IPS-20b (cell line): ENCODE measurements around the gene SMIM33.

Experiments
- H3K27ac ChIP-seq: one replicate; pipeline ENCODE4 v1.5.1; 2013; ENCODE audit warnings: low read length
- H3K27me3 ChIP-seq: 2 replicates; pipeline ENCODE4 v1.6.1; 2013; ENCODE audit warnings: mild to moderate bottlenecking, low read length, inconsistent platforms; ENCODE audit not compliant: insufficient read depth
- H3K36me3 ChIP-seq: 2 replicates; pipeline ENCODE4 v1.6.1; 2013; ENCODE audit warnings: low read depth, mild to moderate bottlenecking, inconsistent platforms, low read length, moderate library complexity; ENCODE audit not compliant: insufficient read depth
- H3K4me1 ChIP-seq: 2 replicates; pipeline ENCODE4 v1.6.1; 2013; ENCODE audit warnings: mild to moderate bottlenecking, control low read depth, inconsistent platforms, low read length, moderate library complexity; ENCODE audit not compliant: insufficient read depth
- H3K4me3 ChIP-seq: 2 replicates; pipeline ENCODE4 v1.5.1; 2013; ENCODE audit warnings: mild to moderate bottlenecking, low read length, inconsistent platforms
- H3K9ac ChIP-seq: 2 replicates; pipeline ENCODE4 v1.6.1; 2013; ENCODE audit warnings: low read depth, mild to moderate bottlenecking, inconsistent platforms, low read length, moderate library complexity
- H3K9me3 ChIP-seq: 2 replicates; pipeline ENCODE4 v1.6.1; 2013; ENCODE audit warnings: mild to moderate bottlenecking, low read depth, low read length, inconsistent platforms; ENCODE audit not compliant: insufficient read depth

SMIM33 gene

DNA sequence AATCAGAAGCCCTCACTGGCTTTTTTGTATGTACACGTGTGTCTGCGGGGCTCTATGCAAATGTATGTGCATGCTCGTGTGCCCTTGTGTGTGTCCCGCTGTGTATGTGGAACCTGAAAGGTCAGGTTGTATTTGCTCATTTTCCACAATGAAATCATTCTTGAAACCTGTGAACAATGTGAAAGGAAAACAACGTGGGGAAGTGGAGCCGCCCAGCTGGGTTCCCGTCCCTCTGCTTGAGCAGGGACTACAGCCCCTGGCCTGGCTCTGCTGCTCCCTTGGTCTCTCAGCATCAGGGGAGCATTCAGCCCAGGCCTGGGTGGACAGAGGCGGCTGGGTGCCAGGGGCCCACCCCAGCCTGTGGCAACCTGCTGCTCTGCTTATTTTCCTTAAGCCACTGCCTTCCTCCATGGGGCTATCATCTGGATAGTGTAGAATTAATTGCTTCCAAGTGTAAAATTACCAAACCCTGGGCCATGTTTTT is 11.3 kb upstream of the SMIM33 start:
- no peaks in the 10 kb centered on the region for H3K36me3 ChIP-seq
- peaks cover 10% of the 10 kb centered on the region for H3K4me1 ChIP-seq
- H3K9ac ChIP-seq, result no peak overlapping the region
- no peak overlapping the region for H3K4me3 ChIP-seq
- no peaks in the 10 kb centered on the region for H3K9me3 ChIP-seq
- no peak overlapping the region for H3K27ac ChIP-seq
- H3K27me3 ChIP-seq, result no peaks in the 10 kb centered on the region

DNA sequence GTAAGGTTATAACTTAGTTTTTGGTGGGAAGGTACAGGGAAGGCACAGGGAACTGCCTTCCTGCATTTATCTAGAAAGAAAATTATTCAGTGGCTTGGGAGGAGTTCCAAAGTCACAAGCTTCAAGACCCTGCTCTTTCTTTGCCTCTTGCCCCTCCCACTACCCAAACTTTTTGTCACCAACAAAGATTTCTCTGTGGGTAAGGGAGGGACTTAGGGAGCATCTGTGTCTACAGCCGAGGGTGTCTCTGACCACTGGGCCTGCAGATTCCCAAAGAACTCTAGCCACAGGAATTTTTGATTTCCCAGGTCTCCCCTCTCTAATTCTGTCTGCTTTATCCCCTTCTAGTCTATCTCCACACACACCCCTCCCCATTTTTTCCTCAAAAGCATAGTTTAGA is 10.3 kb upstream of the SMIM33 start:
- Histone ChIP-seq H3K27me3 (no peaks in the 10 kb centered on the region), H3K4me1 (peaks cover 10% of the 10 kb centered on the region), H3K9ac (no peak overlapping the region), H3K27ac (no peak overlapping the region), H3K36me3 (no peaks in the 10 kb centered on the region), H3K4me3 (no peak overlapping the region), H3K9me3 (no peaks in the 10 kb centered on the region)

DNA sequence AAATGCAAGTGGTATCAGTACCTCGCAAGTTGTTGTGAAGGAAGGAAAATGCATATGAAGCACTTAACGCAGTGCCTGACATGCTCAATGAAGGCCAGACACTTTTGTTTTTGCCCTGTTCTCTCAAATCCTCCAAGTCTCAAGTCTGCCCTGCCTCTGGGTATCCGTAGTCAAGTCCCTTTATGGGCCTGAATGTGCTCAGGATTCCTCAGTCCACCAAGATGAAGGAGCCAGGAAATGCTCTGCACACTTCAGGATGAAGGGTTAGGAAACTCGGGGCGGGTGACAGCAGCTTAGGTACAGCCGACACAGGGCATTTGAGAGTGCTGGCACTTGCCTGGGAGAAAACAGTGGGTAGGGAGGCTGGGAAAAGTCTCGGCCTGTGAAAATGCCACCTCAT is 9.6 kb upstream of the SMIM33 start:
- H3K27ac ChIP-seq, result no peak overlapping the region
- no peaks in the 10 kb centered on the region for H3K27me3 ChIP-seq
- H3K36me3 ChIP-seq, result no peaks in the 10 kb centered on the region
- peaks cover 10% of the 10 kb centered on the region for H3K4me1 ChIP-seq
- no peaks in the 10 kb centered on the region for H3K9me3 ChIP-seq
- H3K9ac ChIP-seq, result no peak overlapping the region
- no peak overlapping the region for H3K4me3 ChIP-seq

DNA sequence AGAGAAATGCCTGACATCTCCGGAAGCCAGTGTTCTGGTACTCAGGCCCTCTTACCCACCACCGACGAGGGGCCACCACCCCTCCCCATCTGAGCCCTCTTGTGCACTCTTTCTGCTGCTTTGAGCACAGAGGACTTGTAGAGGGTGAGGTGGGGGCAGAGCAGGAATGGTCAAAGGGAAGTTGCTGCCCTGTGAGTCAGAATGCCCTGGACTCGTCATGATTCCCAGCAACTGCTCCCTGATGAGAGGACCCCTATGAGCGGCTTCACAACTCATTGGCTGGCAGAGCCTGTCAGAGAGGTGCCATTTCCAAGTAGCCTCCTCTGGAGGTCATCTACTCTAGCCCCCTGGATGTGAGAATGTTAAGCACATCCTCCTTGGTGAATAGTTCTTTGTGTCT is 9.1 kb upstream of the SMIM33 start:
- Histone ChIP-seq H3K36me3 (no peaks in the 10 kb centered on the region), H3K27me3 (no peaks in the 10 kb centered on the region), H3K4me3 (no peak overlapping the region), H3K27ac (no peak overlapping the region), H3K9me3 (no peaks in the 10 kb centered on the region), H3K4me1 (peaks cover 10% of the 10 kb centered on the region), H3K9ac (no peak overlapping the region)

DNA sequence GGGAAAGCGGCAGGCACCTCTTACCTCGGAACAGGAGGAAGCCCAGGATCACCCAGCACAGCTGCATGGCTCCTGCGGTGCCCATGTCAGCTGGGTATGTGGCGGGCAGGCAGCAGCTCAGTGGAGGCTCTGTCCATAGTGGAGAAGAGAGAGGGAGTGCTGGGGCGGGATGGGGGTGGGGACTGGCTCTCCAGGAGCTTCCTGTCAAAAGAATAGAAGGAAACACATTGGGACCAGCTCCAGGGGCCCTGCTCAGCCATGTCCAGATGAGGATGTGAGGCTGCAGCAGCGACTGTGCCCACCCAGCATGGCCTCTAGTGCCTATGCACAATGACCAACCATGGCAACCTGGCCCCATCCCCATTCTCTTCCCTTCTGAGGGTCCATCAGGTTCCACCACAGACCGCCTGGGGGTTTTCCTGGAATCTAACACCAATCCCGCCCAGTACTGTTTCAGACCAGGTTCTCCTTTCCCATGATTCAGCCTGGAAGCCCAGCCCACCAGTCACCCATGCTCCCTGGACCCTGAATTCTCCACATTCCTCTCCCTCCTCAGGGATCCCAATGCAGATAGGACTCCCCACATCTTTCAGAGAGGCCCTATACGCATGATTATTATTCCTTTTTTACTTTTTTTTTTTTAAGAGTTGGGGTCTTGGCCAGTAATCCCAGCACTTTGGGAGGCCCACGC is 8.1 kb upstream of the SMIM33 start, which contains the start of gene ECSCR:
Gene ECSCR, minus strand, starts transcription at position 158 of the 691 bp plus-strand sequence. Its CDS starts 73 bp downstream, at position 85.
- Histone ChIP-seq H3K27ac (no peak within 1 kb of the TSS), H3K27me3 (no peaks in the 10 kb centered on the region), H3K9ac (no peak within 1 kb of the TSS), H3K4me3 (no peak within 1 kb of the TSS), H3K4me1 (peaks cover 10% of the 10 kb centered on the region), H3K36me3 (no peaks in the 10 kb centered on the region), H3K9me3 (no peaks in the 10 kb centered on the region)

DNA sequence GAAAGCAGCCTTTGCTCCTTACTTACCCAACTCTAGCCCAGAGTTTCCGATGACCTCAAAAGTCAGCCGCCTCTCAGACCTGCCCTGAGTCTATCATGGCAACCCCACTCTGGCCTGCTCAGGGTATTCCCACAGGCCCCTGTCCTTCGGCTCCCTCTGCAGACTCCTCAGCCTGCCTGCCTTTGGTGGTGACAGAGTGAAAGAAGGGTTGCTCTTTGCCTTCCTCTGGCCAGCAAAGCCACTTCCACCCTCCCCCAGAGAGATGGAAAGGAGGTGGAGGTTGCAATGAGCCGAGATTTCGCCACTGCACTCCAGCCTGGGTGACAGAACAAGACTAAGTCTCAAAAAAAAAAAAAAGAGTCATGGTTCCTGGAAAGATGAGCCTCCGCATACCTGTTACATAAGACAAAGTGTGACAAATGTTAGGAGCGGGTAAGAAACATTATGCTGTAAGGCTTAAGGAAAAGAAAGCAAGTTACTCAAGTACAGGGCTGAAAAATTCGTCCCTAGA is 2.3 kb upstream of the SMIM33 start:
- H3K27me3 ChIP-seq, result 0 out of 2 replicates have a peak, but pooled peaks cover 9% of the 10 kb centered on the region
- no peak overlapping the region for H3K9ac ChIP-seq
- no peaks in the 10 kb centered on the region for H3K36me3 ChIP-seq
- no peaks in the 10 kb centered on the region for H3K9me3 ChIP-seq
- peaks cover 15% of the 10 kb centered on the region; the same call in 1 of the 2 replicates for H3K4me1 ChIP-seq
- no peak overlapping the region for H3K4me3 ChIP-seq
- H3K27ac ChIP-seq, result no peak overlapping the region

DNA sequence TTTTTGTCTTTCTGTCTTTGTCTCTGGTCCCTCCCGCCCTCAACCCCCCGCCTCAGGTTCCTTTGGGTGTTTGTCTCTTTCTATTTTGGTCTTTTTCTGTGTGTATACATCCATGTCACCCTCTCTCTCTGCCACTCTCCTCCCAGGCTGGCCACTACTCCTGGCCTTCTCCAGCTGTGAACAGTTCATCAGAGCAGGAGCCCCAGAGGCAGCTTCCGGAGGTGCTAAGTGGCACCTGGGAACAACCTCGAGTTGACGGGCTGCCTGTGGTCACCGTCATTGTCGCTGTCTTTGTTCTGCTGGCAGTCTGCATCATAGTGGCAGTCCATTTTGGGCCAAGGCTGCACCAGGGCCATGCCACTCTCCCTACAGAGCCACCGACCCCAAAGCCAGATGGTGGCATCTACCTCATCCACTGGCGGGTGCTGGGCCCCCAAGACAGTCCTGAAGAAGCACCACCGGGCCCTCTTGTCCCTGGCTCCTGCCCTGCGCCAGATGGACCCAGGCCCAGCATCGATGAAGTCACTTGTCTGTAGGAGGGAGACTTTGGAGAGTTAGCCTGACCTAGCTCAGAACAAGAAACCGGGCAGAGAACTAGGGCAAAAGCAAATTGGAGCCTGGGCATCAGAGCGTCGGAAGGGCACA is 1.7 kb downstream of the SMIM33 start:
- H3K4me1 ChIP-seq, result peaks cover 23% of the 10 kb centered on the region; the same call in 1 of the 2 replicates
- no peaks in the 10 kb centered on the region for H3K36me3 ChIP-seq
- peak overlapping the region; percentile 46; the same call in 1 of the 2 replicates for H3K9ac ChIP-seq
- H3K27me3 ChIP-seq, result 0 out of 2 replicates have a peak, but pooled peaks cover 9% of the 10 kb centered on the region
- no peaks in the 10 kb centered on the region for H3K9me3 ChIP-seq
- no peak overlapping the region for H3K4me3 ChIP-seq
- no peak overlapping the region for H3K27ac ChIP-seq

DNA sequence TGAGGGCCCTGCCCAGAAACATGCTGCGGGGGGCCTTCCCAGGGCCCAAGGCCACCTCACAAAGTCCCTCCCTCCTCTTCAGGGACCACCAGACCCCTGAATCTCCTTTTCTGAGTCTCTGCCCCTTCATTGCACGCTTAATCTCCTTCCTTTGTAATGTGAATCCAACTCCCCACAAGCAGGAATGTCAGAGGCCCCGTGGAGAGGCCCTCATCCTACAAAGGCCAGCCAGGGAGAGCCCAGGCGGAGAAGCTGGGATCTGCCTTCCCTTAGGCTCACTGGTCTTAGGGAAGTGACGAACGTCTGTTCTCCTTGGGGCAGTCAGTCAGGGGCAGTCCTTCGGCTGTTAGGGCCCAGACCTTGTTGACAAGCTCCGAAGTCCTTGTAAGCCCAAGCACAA is 2.3 kb downstream of the SMIM33 start:
- Histone ChIP-seq H3K4me3 (no peak overlapping the region), H3K4me1 (peaks cover 23% of the 10 kb centered on the region; the same call in 1 of the 2 replicates), H3K27me3 (0 out of 2 replicates have a peak, but pooled peaks cover 9% of the 10 kb centered on the region), H3K9ac (peak overlapping the region; percentile 46; the same call in 1 of the 2 replicates), H3K27ac (no peak overlapping the region), H3K36me3 (no peaks in the 10 kb centered on the region), H3K9me3 (no peaks in the 10 kb centered on the region)

DNA sequence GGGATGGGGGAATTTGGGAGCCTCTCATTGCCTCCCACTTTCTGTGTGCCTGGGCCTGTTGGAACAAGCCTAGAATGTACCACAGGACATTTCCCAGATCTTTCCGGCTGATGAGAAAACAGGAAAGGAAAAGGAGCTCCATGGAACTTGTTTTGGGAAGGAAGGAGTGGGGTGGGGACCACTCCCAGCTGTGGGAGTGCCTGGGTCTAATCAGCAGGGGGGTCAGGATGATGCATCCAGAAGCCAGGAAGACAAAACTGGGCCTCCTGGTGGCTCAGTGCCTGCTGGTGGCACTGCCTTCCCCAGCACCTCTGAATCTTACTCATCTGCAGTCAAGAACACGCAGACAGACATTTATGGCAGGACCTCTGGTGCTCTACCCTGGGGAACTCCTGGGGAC is 2.8 kb downstream of the SMIM33 start:
- H3K9ac ChIP-seq, result peak overlapping the region; percentile 46; the same call in 1 of the 2 replicates
- H3K4me3 ChIP-seq, result no peak overlapping the region
- no peaks in the 10 kb centered on the region for H3K9me3 ChIP-seq
- no peaks in the 10 kb centered on the region for H3K36me3 ChIP-seq
- H3K4me1 ChIP-seq, result peaks cover 23% of the 10 kb centered on the region; the same call in 1 of the 2 replicates
- H3K27ac ChIP-seq, result no peak overlapping the region
- H3K27me3 ChIP-seq, result 0 out of 2 replicates have a peak, but pooled peaks cover 9% of the 10 kb centered on the region

DNA sequence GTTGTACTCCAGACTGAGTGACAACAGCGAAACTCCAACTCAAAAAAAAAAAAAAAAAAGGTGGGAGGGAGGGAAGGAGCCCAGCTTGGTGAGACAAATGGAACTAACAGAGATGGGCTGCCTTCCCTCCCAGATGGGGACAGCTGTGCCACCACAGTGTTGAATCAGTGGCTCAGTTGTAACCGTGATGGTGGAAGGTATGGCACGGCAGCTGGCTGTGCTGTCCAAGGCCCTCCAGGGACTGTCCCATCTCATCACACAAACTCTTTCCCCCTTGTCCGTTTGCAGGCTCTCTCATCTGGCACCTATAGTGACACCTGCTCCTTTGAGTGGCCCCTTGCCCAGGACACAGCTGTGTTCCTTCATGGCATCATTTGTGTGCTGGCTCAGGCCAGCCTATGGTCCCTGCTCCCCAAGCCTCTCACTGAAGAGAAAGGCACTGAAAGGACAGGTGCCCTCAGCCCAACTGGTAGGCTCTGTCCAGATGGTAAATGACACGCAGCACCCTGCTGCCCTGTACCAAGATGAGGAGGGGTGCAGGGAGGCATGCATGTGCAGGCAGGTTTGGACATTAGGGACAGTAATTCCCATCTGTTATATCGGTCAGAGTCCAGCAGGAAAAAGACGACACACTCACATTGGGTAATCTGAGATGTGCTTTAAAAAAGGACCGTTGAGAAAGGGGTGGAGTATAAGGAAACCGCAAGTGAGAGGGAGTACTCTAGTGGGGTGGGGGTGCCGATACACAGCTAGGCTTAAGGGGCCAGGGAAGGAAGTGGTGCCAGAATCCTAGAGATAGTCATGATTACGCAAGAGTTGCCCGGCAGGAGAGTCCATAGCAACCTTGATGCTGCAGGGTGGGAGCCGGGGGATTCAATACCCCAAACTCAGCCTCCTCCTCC is 4.3 kb downstream of the SMIM33 start:
- Histone ChIP-seq H3K4me3 (no peak overlapping the region), H3K27ac (no peak overlapping the region), H3K27me3 (0 out of 2 replicates have a peak, but pooled peaks cover 9% of the 10 kb centered on the region), H3K9ac (no peak overlapping the region), H3K36me3 (no peaks in the 10 kb centered on the region), H3K9me3 (no peaks in the 10 kb centered on the region), H3K4me1 (peaks cover 23% of the 10 kb centered on the region; the same call in 1 of the 2 replicates)
